ENCODE measurements around the gene COA7. TPM values are rescaled to one million over a fixed set of nuclear protein-coding genes. Genes with fewer than 3 reads are reported as not detected.

Gene COA7
- total and polyA plus RNA-seq, 2 of the 4 experiments (the other 2 are of a cell fraction), result 9.3 to 20.3 TPM

GRCh38 chr1:52680353-52680752 is 17.8 kb downstream of the COA7 start:
- Histone ChIP-seq H4K20me1 (ENCODE audit: insufficient read depth, low read length) (no peaks in the 10 kb centered on the region), H3K9me1 (ENCODE audit: insufficient read depth, low read length) (no peaks in the 10 kb centered on the region), H3K79me1 (ENCODE audit: low read depth in 1 of 2, low read length in 2 of 2) (no peaks in the 10 kb centered on the region), H3K4me3 (ENCODE audit: insufficient read depth, low read depth, low read length) (no peak overlapping the region), H3K27ac (ENCODE audit: insufficient read depth, low read length) (no peak overlapping the region), H3K23ac (ENCODE audit: low read depth, low read length) (no peak overlapping the region), H2BK15ac (ENCODE audit: low read depth, low read length) (no peak overlapping the region), H2BK20ac (ENCODE audit: low read depth, low read length) (no peak overlapping the region), H3K27me3 (ENCODE audit: control insufficient read depth, insufficient read depth, low read length) (no peaks in the 10 kb centered on the region), H4K5ac (ENCODE audit: low read depth, low read length) (no peak overlapping the region), H3K4me2 (ENCODE audit: low read depth, low read length) (no peak overlapping the region), H3K4me1 (ENCODE audit: control insufficient read depth, insufficient read depth, low read length) (peaks cover 4% of the 10 kb centered on the region; the same call in 1 of the 2 replicates), H3K9ac (ENCODE audit: low read depth, low read length) (no peak overlapping the region), H4K91ac (ENCODE audit: insufficient read depth, low read depth, low read length) (no peak overlapping the region), H2BK5ac (ENCODE audit: low read depth, low read length, poor library complexity, severe bottlenecking) (no peak overlapping the region), H3K56ac (ENCODE audit: extremely low read depth, insufficient read depth, low read length) (no peak overlapping the region), H2BK120ac (ENCODE audit: low read depth, low read length) (no peak overlapping the region), H3K36me3 (ENCODE audit: control insufficient read depth, insufficient read depth, low read length) (no peaks in the 10 kb centered on the region), H3K9me3 (ENCODE audit: control insufficient read depth, insufficient read depth, low read length) (no peaks in the 10 kb centered on the region), H2AK9ac (replicated peaks; ENCODE audit: low read depth, low read length, poor library complexity) (no peak overlapping the region), H2AK5ac (ENCODE audit: low read depth, low read length) (no peak overlapping the region), H3K4ac (ENCODE audit: low read depth, low read length) (no peak overlapping the region), H4K8ac (ENCODE audit: low read depth in 2 of 2, low read length in 2 of 2) (no peak overlapping the region), H3K14ac (replicated peaks; ENCODE audit: low read depth, low read length) (no peak overlapping the region), H2AFZ (replicated peaks; ENCODE audit: low read length, poor library complexity) (no peak overlapping the region), H3K18ac (ENCODE audit: low read depth, low read length) (no peak overlapping the region)
- dilution Hi-C loops (cut with HindIII; ENCODE audit: low sequenced_read_pairs, unreplicated experiment) (no loop called here), in situ Hi-C loops (cut with MboI; ENCODE audit: low sequenced_read_pairs) (loop anchor here (10.0 kb wide), 1 partner anchor 276 kb away; the partner anchor contains the start of genes ORC1 and PRPF38A), intact Hi-C loops (cut with micrococcal nuclease) (no loop called here)
- TF ChIP-seq MAZ (IDR thresholded peaks at IDR 0.05; ENCODE audit: borderline replicate concordance, low read depth, low read length), result no peak
- no CpG with 5 or more reads among the region's 3 CpGs for WGBS, 2 experiments (ENCODE audit: extremely low coverage in 2 of 2, insufficient read length in 1 of 2)
- DNase-seq, result no peak
- ChIA-PET POLR2A (ENCODE audit: unreplicated experiment) (no interaction called here), CTCF (no interaction called here)
- no TSS peak for BruUV-seq (replicated peaks)
- ATAC-seq (ENCODE audit: low read depth), result no peak
